ENCODE measurements around the gene MEIS1. TPM values are rescaled to one million over a fixed set of nuclear protein-coding genes. Genes with fewer than 3 reads are reported as not detected.

The MEIS1 gene
- total and polyA plus RNA-seq, 11 donors, result 12.9 to 55.7 (median 41.8) TPM

DNA sequence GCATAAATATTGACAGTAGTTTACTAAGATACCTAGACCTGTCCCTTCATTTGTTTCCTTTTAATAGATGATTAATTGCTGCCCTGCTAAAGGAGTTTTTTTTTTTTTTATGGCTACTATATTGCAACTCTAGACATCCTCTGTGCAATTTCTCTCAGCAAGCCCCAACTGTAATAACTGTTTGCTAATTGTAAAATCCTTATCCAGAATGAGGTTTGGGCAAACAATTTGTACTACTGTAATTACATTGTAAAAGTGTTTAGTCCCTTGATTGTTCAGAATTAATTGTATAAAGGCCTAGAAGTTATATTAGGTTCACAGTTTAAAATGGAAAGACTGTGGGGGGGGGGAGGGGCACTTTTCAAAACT lies 3.7 kb upstream of the MEIS1 start:
- TF ChIP-seq, protein P1, sequence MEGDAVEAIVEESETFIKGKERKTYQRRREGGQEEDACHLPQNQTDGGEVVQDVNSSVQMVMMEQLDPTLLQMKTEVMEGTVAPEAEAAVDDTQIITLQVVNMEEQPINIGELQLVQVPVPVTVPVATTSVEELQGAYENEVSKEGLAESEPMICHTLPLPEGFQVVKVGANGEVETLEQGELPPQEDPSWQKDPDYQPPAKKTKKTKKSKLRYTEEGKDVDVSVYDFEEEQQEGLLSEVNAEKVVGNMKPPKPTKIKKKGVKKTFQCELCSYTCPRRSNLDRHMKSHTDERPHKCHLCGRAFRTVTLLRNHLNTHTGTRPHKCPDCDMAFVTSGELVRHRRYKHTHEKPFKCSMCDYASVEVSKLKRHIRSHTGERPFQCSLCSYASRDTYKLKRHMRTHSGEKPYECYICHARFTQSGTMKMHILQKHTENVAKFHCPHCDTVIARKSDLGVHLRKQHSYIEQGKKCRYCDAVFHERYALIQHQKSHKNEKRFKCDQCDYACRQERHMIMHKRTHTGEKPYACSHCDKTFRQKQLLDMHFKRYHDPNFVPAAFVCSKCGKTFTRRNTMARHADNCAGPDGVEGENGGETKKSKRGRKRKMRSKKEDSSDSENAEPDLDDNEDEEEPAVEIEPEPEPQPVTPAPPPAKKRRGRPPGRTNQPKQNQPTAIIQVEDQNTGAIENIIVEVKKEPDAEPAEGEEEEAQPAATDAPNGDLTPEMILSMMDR (IDR thresholded peaks at IDR 0.05), result no peak
- TF ChIP-seq POLR2A (IDR thresholded peaks at IDR 0.05), result no peak
- no peak for DNase-seq
- no peak for ATAC-seq
- Histone ChIP-seq H3K4me1 (peaks cover 0 to 6% (median 0%) of the 10 kb centered on the region in 12 donors), H3K36me3 (no peaks in the 10 kb centered on the region), H3K4me3 (no peak overlapping the region), H3K27me3 (peaks cover 0 to 60% (median 19%) of the 10 kb centered on the region in 9 donors), H3K27ac (peak overlapping the region in 1 of 12 donors; percentile 95), H3K9me3 (no peaks in the 10 kb centered on the region)
- intact Hi-C loops (cut with DNase I), result loop anchor here in 8 of 10 donors (5.0 to 10.0 kb wide), 11 partner anchors 64 to 1414 kb away; no protein-coding TSS in a partner anchor

DNA sequence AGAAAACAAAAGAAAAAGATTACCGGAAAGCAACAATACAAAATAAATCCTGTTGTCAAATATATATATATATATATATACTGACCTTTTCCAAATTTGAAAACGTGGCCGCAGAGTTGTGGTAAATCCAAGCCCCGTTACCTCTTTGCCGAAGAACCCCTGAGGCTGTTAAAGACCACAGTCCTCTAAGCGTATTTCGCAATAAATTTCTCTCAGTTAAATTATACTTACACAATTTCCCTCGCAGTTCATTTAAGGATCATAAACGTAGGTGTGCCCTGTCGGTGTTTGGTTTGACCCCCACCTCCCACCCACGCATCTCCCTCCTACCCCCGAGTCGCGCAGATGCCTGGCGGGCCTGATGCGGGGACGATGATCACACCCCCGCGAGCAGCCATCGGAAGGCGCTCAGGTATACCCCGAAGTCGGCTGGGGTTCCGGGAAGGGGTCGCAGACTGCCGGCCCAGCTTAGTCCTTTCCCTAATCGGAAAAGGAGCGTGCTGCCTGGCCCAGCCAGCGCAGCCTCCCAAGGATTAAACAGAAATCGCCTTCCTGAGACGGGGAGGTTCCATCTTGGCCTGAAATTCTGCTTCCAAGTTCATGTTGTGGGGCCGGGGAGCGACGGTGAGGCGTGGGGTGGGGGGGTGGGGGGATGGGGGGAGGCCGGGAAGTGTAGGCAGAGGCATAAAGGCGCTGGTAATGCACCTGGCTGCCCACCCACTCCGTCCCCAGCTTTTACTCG lies 2.9 kb upstream of the MEIS1 start:
- no peak for ATAC-seq
- H3K27me3 ChIP-seq, result peaks cover 0 to 56% (median 14%) of the 10 kb centered on the region in 9 donors
- WGBS, 4 donors, result 32 to 51% (median 42%) methylated on average over 39 of the region's 39 CpGs

DNA sequence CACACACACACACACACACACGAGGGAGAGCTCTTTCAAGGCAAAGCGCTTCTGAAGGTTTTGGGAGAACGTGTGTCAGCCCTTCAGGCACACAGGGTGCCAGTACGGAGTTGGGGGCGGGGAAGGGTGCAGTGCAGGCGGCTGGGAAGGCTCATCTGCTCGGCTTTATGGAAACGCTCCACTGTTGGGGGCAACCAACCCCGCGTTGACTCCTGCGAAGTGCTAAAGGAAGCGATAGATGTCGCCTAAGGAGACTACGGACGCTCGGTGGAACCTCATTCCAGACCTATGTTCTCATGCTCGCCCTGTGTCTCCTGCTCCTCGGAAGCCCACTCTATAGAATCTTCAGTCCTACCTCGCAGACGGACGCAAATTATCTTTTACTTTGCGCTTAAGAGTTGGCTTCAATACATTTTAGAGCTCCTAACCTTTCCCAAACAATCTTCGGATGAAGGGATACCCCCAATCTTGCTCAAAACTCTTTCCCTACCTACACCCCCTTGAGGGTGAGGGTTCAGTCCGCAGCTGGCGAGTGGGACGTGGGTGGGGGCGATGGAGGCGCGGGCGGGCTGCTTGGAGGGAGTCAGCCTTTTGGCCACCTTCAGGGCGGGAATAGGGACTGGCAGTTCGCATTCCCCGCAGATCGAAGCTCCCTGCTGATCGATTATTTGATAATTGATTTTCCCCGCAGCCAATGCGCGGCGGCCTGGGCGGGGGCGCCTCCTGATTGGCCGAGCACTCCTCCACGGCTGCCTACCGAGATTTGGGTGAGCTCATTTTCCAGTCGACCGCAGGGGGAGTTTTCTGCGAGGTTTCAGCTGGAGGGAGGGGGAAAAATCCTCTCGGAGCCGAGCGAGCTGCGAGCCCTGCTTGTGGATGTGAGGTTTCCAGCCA lies 1.9 kb upstream of the MEIS1 start:
- peak; percentile 90 to 93 (median 92) for DNase-seq
- 0 to 1% (median 1%) methylated on average over 50 to 51 of the region's 51 CpGs for WGBS, 4 donors
- H3K4me1 ChIP-seq, result peaks cover 0 to 6% (median 0%) of the 10 kb centered on the region in 12 donors
- peak in 1 of 2 donors; percentile 57 for TF ChIP-seq POLR2A (IDR thresholded peaks at IDR 0.05)
- TF ChIP-seq, protein P1 (IDR thresholded peaks at IDR 0.05), result peak in 1 of 12 donors; percentile 31
- intact Hi-C loops (cut with DNase I), result loop anchor here in 8 of 10 donors (1.0 to 10.0 kb wide), 14 partner anchors 62 to 1412 kb away; no protein-coding TSS in a partner anchor
- peak overlapping the region; percentile 83 to 96 (median 92) for H3K27ac ChIP-seq
- peak overlapping the region; percentile 53 to 91 (median 74) for H3K4me3 ChIP-seq
- H3K9me3 ChIP-seq, result no peaks in the 10 kb centered on the region
- H3K27me3 ChIP-seq, result peaks cover 0 to 57% (median 8%) of the 10 kb centered on the region in 9 donors
- ATAC-seq, result peak; percentile 79 to 85 (median 83)
- no peaks in the 10 kb centered on the region for H3K36me3 ChIP-seq

More for the DNA sequence above, 2.9 kb upstream of the MEIS1 start:
- TF ChIP-seq, protein P1 (IDR thresholded peaks at IDR 0.05), result no peak
- no peak for TF ChIP-seq POLR2A (IDR thresholded peaks at IDR 0.05)
- Histone ChIP-seq H3K27ac (peak overlapping the region in 1 of 12 donors; percentile 95), H3K36me3 (no peaks in the 10 kb centered on the region), H3K4me1 (peaks cover 0 to 5% (median 0%) of the 10 kb centered on the region in 12 donors), H3K4me3 (peak overlapping the region in 1 of 12 donors; percentile 72), H3K9me3 (no peaks in the 10 kb centered on the region)
- intact Hi-C loops (cut with DNase I), result loop anchor here in 8 of 10 donors (1.0 to 10.0 kb wide), 14 partner anchors 63 to 1413 kb away; no protein-coding TSS in a partner anchor
- DNase-seq, result peak in 3 of 5 donors; percentile 7 to 28 (median 21)
